GM10266 (cell line): Measurements from ENCODE around the gene TMEM88.

Experiments
- DNase-seq: peaks from one replicate; pipeline ENCODE4 v3.0.0; 2012; ENCODE audit errors: extremely low spot score
- CTCF ChIP-seq: IDR thresholded peaks from 2 replicates; pipeline ENCODE4 v1.5.1; 2012; ENCODE audit warnings: mild to moderate bottlenecking, low read depth; ENCODE audit not compliant: control insufficient read depth, insufficient read depth; ENCODE audit errors: missing control alignments

The TMEM88 gene

GRCh38 chr17:7838090-7839075 lies 16.5 kb upstream of the TMEM88 start:
- no peak for TF ChIP-seq CTCF
- DNase-seq: no peak

GRCh38 chr17:7839190-7839875 lies 15.5 kb upstream of the TMEM88 start:
- DNase-seq: no peak
- no peak for TF ChIP-seq CTCF

- TF ChIP-seq CTCF: no peak
- DNase-seq: no peak
These were observed 15.0 kb upstream of the TMEM88 start for GRCh38 chr17:7839876-7840261.

- no peak for DNase-seq
These were observed 14.4 kb upstream of the TMEM88 start for GRCh38 chr17:7840441-7840840.

GRCh38 chr17:7840875-7841274 lies 14.0 kb upstream of the TMEM88 start:
- TF ChIP-seq CTCF: no peak
- no peak for DNase-seq

More at GRCh38 chr17:7840441-7840840, 14.4 kb upstream of the TMEM88 start:
- no peak for TF ChIP-seq CTCF

GRCh38 chr17:7841396-7841914 lies 13.4 kb upstream of the TMEM88 start:
- peak; percentile 34 for TF ChIP-seq CTCF
- DNase-seq: peak; percentile 62
